Stimulated activated CD8-positive, alpha-beta memory T cell treated with anti-CD3 and anti-CD28 coated beads, Interleukin-15, amount 100 ng/mL, for 1 hour (primary cell): Measurements from ENCODE around the gene SLC9A9.
"Not testable (repeated sequence)": the region's sequence is repeated elsewhere in the genome, so short reads cannot be mapped to it uniquely, and the experiment has no call there.

ENCODE experiments used
- DNase-seq: peaks from one replicate; pipeline ENCODE4 v3.0.0-alpha.2; 2020; ENCODE audit warnings: low read depth

The SLC9A9 gene

DNA sequence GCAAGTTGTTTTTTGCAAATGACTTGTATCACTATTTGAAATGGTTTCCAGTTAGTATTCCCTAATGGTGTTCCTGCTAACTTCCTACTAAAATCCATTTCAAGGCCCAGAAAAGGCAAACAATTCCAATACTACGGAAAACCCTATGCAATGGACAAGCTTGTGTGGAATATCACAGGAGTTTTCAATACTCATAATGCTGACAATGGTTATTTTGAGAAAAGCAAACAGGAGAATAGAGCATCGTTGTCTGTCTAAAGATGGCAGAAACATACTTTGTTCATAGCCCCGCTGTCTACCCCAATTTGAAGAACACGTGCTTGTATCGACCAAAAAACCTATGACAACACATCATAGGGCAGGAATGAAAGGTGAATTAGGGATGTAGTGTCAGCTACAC, 400.8 kb downstream of the SLC9A9 start:
- DNase-seq = no peak

DNA sequence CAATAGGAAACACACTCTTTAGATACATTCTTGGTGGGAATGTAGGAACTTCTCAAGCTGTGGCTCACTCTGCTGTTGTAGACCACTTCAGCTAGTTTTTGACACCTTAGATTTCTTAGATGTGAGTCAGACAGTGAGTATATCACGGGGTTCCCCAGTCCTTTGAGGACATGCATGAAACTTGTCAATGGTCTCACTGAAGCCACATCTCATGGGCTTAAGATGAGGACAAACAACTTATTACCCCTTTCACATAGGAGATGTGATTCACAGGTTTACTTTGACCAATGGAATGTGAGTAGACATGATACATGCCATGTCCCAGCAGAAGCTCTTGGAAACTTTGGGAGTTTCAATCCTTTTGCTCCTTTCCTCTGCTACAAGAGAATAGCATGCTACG, 403.1 kb downstream of the SLC9A9 start:
- DNase-seq = no peak

DNA sequence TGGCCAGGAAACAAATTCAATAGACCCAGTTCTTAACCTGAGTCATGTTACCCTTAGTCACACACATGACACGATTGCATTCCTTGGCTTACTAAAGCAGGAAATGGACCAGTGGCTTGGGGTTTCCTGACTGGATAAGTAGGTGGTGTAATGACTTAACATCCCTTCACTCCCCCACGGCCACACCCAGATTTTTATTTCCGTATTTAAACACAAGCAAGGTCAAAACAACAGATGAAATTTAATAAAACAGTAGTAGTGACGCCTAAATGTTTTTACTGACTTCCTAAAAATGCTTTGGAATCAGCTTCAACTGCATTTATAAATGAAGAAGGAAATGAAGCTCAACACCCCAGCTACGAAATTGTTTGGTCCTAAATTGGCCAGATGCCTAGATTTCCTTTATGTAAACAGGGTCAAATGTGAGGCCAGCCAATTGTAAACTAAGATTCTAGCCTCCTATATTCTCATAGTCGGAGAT, 404.4 kb downstream of the SLC9A9 start:
- DNase-seq = no peak

DNA sequence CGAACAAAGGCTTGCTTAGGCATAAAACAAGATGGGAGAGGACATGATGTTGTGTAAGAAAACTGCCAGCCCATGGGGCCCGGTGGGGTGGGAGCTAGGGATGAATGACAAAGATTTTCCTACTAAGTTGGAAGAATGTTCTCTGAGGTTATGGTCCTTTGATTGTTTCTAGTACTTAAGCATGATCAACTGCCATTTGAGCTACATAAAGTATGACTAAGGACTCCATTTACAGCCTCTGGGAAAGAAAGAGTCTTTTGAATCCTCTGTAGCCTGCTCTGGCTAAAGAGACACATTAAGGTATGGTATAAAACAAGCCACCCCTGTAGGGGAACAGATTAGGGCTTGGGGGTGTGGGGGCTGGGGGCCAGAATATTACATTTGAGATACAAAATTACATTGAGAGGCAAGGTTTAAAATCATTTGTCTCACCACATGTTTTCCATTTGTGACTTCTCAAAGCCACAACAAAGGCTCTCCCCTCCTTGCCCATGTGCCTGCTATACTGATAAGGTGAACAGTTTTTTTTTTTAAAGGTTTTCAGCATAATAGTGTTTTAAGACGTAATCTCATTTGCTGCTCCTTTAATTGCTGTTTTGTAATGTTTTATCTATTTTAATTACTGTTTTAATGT, 405.3 kb downstream of the SLC9A9 start:
- DNase-seq = no peak

DNA sequence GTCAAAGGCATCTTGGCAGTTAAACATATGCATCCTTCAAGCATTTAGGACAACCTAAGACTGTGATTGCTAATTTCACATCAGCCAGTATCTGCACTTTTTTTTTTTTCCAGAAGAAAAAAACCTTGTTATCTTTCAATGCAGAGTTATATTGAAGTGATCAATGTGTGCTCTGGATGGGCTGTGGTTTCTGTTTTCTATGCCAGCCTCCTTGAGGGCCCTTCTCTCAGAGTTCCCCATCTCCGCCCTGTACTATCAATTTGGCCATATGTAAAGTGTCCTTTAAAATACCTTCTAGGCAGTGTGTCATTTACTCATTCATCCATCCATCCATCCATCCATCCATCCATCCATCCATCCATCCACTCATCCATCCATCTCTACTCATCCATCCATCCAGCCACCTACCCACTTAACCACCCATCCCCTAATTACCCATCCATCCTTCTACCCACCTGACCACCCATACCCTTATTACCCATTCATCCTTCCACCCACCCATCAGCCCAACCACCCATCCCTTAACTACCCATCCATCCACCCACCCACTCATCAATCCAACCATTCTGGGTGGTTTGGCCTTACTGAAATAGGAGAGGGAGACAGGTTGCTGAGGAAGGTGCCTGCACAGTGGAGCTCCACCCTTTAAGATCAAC, 406.6 kb downstream of the SLC9A9 start:
- DNase-seq = no peak

DNA sequence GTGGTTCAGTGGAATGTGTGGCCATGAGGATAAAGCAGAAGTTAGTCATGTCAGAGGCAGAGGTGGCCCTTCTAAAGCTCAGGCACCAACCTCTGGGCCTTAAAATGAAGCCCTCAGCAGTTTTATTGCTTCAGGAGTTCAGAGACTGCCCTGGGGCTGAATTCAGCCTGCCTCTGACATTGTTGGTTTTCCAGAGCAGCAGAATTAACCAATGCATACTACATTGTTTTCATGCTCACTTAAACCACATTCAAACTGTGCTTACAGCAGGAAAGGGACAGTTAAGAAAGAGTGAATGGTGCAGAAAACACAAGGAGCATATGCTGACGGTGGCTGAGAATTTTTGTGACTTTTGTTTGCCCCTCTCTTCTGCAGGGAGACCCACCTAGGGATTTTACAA, 408.5 kb downstream of the SLC9A9 start:
- no peak for DNase-seq

DNA sequence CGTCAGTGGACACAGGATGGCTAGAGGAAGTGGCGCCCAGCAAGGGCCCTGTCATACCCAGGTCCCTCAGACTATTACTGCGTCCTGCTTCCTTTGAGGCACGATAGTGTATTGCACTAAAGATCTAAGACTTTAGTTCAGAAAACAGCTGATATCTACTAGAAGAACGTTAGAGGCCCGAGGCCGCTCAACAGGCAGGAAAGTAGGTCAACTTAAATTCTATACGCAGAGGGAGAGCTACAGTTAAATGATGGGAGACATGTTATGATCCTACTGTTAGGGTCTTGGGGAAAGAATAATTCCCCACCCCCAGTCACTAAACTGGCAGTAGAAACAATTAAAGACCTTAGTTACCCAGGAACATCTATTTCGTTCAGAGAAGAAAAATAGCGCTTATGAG, 410.9 kb downstream of the SLC9A9 start:
- no peak for DNase-seq

DNA sequence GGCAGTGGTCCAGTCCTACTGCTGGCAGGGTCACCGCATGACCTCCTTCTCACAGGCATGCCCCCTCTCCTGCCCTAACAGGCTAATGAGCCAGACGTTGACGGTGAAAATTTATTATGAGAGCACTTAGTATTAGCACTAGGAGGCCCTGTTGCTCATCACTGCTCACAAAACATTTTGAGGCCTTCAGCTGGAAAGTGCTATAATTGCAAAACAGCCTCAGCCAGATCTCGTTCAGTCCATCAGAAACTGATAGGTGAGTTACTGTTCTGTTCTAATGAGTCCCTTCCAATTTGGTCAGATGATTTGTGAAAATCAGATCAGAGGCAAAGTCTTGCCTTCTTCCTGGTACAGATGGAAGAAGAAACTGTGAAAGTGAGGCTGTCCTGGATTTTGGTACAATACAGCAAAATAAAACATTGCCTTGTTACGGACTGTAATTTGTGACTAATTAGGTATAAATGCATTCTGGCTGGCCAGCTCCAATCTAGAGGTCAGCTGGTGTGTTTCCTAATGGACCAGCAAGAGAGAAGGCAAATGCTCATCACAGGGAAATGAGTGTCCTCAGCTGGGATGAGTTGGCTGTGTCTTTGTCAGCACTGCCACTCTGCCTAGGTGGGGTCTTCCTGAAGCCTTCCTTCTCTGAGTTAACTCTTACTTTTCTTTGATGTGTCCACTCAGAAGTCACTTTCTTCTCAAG, 411.9 kb downstream of the SLC9A9 start:
- DNase-seq = no peak

DNA sequence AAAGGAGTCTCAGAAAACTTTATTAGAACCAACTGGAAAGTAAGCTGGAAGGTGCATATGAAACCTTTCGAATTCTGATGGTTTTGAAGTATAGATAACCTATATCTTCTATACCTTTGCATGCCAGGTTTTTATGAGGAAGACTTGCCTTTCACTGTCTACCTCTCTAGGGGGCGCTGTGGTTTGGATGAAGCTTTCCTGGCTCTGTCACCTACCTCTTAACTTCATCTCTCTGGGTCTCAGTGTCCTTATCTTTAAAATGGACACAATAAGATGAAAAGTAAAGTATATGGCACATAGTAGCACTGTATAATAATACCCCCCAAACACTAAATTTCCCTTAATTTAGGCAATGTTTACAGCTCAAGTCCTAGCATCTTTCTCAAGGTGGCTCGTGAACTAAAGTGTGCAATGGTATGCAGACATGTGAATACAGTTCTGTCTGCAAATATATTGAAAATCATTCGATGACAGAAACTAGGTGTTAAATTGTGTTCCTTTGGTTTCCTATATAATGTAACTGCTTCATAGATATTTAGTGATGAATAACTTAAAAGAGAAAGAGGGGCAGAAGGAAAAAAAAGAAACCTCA, 414.4 kb downstream of the SLC9A9 start:
- no peak for DNase-seq

DNA sequence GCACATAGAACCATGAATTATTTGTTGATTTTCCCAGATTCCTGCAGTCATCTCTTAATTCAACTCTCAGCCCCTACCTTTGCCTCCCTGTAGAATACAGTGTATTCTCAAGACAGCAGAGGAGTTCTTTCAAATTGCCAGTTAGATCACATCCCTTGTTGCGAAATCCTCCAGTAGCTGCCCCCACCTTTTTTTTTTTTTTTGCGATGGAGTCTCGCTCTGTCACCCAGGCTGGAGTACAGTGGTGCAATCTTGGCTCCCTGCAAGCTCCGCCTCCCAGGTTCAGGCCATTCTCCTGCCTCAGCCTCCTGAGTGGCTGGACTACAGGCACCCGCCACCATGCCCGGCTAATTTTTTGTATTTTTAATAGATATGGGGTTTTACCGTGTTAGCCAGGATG, 417.0 kb downstream of the SLC9A9 start:
- DNase-seq = not testable (repeated sequence)

DNA sequence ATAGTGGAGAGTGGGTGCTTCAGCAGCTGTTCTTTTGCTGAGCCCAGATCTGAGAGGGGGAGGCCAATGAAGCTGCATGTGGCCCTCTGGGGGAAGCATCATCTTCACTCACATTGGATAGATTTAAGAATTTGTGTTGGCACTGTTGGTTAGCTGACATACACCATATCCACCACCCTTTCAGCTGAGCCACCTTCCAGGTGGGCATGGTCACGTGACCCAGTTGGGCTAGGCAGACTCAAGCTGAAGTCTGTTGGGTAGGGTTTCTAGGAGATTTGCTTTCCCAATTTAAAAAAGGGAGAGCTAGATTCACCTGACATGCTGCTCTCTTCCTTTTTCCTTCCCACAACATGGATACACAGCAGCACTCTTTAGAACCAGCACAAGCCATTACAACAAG, 417.7 kb downstream of the SLC9A9 start:
- no peak for DNase-seq

DNA sequence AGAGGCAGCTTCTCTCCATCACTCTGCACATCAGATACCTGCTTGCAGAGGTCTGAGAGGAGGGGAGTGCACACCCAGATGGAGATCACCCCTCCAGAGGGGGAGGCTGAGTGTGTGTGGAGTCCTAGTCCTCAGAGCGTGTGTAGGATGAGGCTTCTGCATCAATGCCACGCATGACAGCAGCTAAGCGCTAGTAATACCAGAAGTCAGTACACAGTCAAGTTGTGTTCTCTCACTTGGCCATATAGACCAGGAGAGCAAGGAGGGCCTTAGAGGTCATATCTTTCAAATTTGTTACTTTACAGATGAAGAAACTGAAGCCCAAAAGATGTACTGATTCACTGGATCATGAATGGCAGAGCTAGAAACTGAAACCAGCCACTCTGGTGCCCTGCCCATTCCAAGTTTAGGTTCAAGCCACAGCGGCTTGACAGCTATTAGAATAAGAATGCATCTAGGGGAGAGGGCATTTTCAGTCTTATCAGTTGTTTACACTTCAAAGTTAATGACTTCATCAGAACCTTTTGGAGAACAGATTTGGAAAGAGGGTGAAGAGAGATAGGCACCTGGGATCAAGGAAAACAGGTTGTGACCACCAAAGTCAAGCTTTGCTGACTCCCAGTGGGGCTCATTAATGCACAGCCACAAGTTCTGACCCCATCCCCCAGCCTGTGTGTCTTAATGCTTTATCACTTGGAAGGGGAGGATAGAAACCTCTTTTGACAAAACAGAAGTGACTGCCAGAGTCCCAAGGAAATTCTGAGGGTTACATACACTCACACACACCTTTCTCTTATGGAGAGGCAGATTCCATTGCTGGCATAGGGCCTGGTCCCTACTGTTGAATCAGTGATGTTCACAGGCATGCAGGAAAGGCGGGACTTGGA, 418.4 kb downstream of the SLC9A9 start:
- DNase-seq = no peak

DNA sequence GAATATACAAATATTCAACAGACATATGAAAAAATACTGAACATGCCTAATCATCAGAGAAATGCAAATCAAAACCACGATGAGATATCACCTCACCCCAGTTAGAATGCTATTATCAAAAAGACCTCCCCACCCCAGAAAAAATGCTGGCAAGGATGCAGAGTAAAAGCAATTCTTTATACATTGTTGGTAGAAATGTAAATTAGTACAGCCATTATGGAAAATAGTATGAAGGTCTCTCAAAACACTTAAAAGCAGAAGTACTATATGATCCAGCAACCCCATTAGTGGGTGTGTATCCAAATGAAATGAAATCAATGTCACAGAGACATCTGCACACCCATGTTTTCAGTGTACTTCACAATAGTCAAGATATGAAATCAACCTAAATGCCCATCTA, 420.0 kb downstream of the SLC9A9 start:
- no peak for DNase-seq

DNA sequence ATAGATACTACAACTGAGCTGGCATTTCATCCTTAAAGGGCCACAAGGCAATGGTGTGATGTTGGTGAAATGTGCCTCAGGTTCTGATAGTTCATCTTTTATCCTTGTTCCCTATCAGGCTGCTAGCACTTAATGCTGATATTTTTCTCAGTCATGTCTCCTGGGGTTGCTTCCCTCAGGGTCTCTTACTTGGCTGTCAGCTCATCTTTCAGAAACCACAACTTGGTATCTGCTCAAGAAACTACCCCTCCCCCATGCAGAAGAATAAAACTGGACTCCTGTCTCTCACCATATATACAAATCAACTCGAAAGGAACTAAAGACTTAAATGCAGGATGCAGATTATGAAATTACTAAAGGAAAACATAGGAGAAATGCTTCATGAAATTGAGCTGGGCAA, 420.6 kb downstream of the SLC9A9 start:
- no peak for DNase-seq

DNA sequence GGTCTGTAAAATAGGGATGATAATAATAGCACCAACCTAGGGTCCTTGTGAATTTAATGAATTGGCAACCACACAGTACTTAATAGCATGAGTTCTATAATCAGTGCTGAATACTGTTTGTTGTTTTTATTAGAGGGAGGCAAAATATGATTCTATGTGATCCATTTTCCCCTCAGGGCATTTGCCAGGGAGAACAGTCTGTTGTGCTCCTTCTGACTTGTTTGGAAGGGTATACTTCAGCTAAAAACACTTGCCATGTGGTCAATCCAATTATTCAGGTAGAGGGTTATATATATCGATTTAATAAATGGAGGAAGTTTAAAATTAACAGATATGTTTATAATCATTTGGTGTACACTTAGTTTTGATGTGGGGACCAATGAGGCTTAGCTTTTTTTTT, 423.4 kb downstream of the SLC9A9 start:
- no peak for DNase-seq

DNA sequence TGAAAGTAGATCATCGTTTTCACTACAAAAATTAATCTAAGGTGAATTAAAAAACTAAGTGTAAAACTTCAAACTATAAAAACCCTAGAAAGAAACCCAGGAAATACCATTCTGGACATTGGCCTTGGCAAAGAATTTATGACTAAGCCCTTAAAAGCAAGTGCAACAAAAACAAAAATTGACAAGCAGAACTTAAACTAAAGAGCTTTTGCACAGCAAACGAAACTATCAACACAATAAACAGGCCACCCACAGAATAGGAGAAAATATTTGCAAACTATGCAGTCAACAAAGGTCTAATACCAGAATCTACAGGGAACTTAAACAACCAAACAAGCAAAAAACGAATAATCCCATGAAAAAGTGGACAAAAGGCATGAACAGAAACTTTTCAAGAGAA, 426.7 kb downstream of the SLC9A9 start:
- DNase-seq = no peak

DNA sequence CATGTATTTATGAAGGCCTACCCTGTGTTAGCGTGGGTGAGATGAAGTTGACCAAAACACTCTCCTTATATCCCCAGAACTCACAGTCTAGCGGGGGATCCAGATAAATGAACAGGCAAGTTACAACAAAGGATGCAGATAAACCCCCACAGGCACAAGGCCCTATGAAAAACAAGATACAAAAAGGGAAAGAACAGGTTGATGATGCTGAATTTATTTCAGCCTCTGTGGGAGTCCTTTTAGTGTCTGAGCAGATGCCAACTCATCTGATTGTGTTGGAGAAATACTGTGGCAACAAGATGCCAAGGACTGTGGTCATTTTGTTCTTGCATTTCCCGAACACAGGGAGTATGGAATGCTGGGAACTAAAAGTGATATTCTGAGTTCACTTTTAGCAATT, 428.7 kb downstream of the SLC9A9 start:
- no peak for DNase-seq

DNA sequence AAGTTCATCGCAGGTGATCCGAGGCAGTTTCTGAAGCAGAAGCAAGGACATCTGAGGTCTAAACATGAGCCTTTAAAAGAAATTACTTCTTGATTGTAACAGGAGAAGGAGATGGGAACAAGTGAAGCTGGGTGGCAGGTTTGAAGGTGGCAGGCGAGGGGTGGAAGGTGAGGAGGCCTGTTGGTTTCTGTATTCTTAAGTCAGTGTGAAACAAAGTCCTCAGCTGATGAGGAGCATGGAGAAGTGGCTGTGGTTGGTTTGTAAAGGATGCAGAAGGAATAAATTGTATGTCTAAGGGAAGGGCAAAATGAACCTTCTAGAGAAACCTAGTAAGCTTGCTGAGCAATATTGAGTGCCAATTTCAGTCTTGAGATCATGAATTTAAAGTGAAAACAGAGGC, 429.9 kb downstream of the SLC9A9 start:
- no peak for DNase-seq

DNA sequence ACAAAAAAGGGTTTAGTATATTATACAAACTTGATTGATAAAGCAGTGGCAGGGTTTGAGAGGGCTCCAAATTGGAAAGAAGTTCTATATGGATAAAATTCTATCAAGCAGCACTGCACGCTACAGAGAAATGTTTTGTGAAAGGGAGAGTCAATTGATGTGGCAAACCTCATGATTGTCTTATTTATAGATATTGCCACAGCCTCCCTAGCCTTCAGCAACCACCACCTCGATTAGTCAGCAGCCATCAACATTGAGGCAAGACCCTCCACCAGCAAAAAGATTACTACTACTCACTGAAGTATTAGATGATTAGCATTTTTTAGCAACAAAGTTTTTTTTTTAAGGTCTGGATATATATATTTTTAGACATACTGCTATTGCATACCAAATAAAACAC, 432.0 kb downstream of the SLC9A9 start:
- no peak for DNase-seq

DNA sequence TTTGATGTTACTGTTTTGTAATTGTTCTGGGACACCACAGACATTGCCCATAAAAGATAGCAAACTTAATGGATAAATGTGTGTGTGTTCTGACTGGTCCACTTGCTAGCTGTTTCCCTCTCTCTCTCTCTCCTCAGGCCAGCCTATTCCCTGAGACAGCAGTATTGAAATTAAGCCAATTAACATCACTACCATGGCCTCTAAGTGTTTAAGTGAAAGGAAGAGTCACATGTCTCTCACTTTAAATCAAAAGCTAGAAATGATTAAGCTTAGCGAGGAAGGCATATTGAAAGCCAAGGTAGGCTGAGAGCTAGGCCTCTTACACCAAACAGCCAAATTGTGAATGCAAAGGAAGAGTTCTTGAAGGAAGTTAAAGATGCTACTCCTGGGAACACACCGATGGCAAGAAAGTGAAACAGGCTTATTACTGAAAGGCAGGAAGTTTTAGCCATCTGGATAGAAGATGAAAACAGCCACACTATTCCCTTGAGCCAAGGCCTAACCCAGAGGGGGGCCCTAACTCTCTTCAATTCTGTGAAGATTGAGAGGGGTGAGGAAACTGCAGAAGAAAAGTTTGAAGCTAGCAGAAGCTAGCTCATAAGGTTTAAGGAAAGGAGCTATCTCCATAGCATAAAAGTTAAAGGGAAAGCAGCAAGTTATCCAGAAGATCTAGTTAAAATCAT, 433.6 kb downstream of the SLC9A9 start:
- DNase-seq = no peak

DNA sequence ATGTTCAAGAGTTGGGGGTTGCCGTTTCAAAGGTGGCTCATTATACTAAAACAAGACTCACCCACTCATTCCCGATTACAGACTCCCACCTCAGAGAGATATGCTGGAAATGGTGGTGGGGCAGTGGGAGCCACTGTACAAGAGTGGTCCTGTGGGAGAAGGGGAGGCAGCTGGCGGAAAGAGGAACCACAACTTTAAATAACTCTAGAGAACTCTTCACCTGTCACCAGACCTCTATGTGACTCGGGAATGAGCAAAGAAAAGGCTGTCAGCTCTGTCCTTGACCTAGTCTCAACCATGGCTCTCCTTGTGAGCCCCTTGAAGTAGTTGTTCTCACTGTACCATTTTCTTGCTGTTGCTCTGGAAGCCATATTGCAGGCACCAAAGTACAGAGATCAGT, 434.9 kb downstream of the SLC9A9 start:
- DNase-seq = no peak

DNA sequence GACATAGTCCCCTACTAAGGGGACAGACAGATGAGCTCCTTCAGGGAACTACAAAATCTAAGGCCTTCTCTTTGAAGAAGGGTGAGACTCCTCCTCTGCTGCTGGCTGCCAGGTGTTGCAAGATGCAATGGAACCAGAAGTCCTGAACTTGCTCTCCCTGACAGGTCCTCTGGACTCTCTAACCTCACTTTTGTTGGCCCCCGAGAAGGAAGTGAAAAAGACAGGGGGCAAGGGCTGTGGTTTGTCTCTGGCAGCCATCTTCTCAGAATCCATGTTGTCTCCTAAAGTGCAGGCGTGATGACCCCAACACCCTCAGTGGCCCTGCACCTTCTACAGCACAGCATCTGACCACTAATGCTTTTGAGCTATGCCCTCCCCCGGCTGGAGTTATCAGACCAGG, 436.2 kb downstream of the SLC9A9 start:
- no peak for DNase-seq
